IMR-90 (cell line): ENCODE results near the gene CYP11A1. TPM values are rescaled to one million over a fixed set of nuclear protein-coding genes. Genes with fewer than 3 reads are reported as not detected.
A peak's percentile ranks its signal among the peaks of the same experiment; 100 is the strongest.

ENCODE experiments used
- ATAC-seq: fragments of 200-7000 bp; cut with Tn5 transposase; 2 replicates; pipeline ENCODE4 v1.9.1; 2020; ENCODE audit warnings: low read depth, mild to moderate bottlenecking, moderate library complexity
- BruUV-seq: library from RNA; stranded (reverse); fragments of 400-500 nt; replicated peaks from 2 replicates; lab custom pipeline; 2021; lab: Mats Ljungman, UMichigan
- CTCF ChIA-PET: fragments of 300-600 bp; formaldehyde crosslinking; extraction: SDS; loops from one replicate; lab custom pipeline; 2021; ENCODE audit warnings: antibody characterized with exemption; lab: Yijun Ruan, JAX
- POLR2A ChIA-PET: fragments of 300-600 bp; sonication (Branson Sonifier 250); formaldehyde crosslinking; loops from one replicate; lab custom pipeline; 2022; ENCODE audit warnings: antibody characterized with exemption; ENCODE audit not compliant: unreplicated experiment; lab: Charles Lee
- DNase-seq: peaks from one replicate; pipeline ENCODE4 v3.0.0; 2013
- H2AFZ ChIP-seq: replicated peaks from 2 replicates; pipeline ENCODE3; 2013; ENCODE audit warnings: low read length, mild to moderate bottlenecking; ENCODE audit not compliant: poor library complexity
- H2AK5ac ChIP-seq: 2 replicates; pipeline ENCODE4 v1.6.1; 2013; ENCODE audit warnings: low read depth, low read length, inconsistent platforms
- H2AK9ac ChIP-seq: replicated peaks from 2 replicates; pipeline ENCODE3; 2013; ENCODE audit warnings: mild to moderate bottlenecking, low read depth, low read length, moderate library complexity; ENCODE audit not compliant: poor library complexity
- H2BK120ac ChIP-seq: 2 replicates; pipeline ENCODE4 v1.6.1; 2013; ENCODE audit warnings: low read depth, low read length, inconsistent platforms
- H2BK15ac ChIP-seq: 3 replicates; pipeline ENCODE4 v1.6.1; 2013; ENCODE audit warnings: low read depth, low read length, inconsistent platforms
- H2BK20ac ChIP-seq: 2 replicates; pipeline ENCODE4 v1.6.1; 2013; ENCODE audit warnings: low read depth, mild to moderate bottlenecking, inconsistent platforms, low read length, moderate library complexity
- H2BK5ac ChIP-seq: 2 replicates; pipeline ENCODE4 v1.6.1; 2013; ENCODE audit warnings: mild to moderate bottlenecking, low read depth, low read length, inconsistent platforms; ENCODE audit not compliant: poor library complexity, severe bottlenecking
- H3K14ac ChIP-seq: replicated peaks from 2 replicates; pipeline ENCODE4 v1.6.1; 2013; ENCODE audit warnings: low read depth, low read length, inconsistent platforms
- H3K18ac ChIP-seq: 2 replicates; pipeline ENCODE4 v1.6.1; 2013; ENCODE audit warnings: low read depth, low read length, control low read depth
- H3K23ac ChIP-seq: 2 replicates; pipeline ENCODE4 v1.6.1; 2013; ENCODE audit warnings: low read depth, low read length, inconsistent platforms
- H3K27ac ChIP-seq: 2 replicates; pipeline ENCODE4 v1.5.1; 2013; ENCODE audit warnings: mild to moderate bottlenecking, control low read depth, low read length; ENCODE audit not compliant: insufficient read depth
- H3K27me3 ChIP-seq: 2 replicates; pipeline ENCODE4 v1.6.1; 2013; ENCODE audit warnings: low read length; ENCODE audit not compliant: control insufficient read depth, insufficient read depth
- H3K36me3 ChIP-seq: 2 replicates; pipeline ENCODE4 v1.6.1; 2013; ENCODE audit warnings: low read length, mixed read lengths; ENCODE audit not compliant: control insufficient read depth, insufficient read depth
- H3K4ac ChIP-seq: 2 replicates; pipeline ENCODE4 v1.6.1; 2013; ENCODE audit warnings: low read depth, low read length, inconsistent platforms
- H3K4me1 ChIP-seq: 2 replicates; pipeline ENCODE4 v1.6.1; 2013; ENCODE audit warnings: low read length, mixed read lengths; ENCODE audit not compliant: control insufficient read depth, insufficient read depth
- H3K4me2 ChIP-seq: 2 replicates; pipeline ENCODE4 v1.6.1; 2013; ENCODE audit warnings: low read depth, mild to moderate bottlenecking, control low read depth, low read length, moderate library complexity
- H3K4me3 ChIP-seq: 2 replicates; pipeline ENCODE4 v1.5.1; 2013; ENCODE audit warnings: low read depth, mild to moderate bottlenecking, control low read depth, low read length, moderate library complexity; ENCODE audit not compliant: insufficient read depth
- H3K56ac ChIP-seq: 2 replicates; pipeline ENCODE4 v1.6.1; 2013; ENCODE audit warnings: low read length, inconsistent platforms; ENCODE audit not compliant: insufficient read depth; ENCODE audit errors: extremely low read depth
- H3K79me1 ChIP-seq, 2 experiments: 2 replicates each; pipeline ENCODE4 v1.6.1; 2013; ENCODE audit warnings: low read length in 2 of 2, inconsistent platforms in 1 of 2, low read depth in 1 of 2
- H3K9ac ChIP-seq: 2 replicates; pipeline ENCODE4 v1.6.1; 2013; ENCODE audit warnings: low read depth, low read length, control low read depth
- H3K9me1 ChIP-seq: 2 replicates; pipeline ENCODE4 v1.6.1; 2013; ENCODE audit warnings: low read length, inconsistent platforms; ENCODE audit not compliant: insufficient read depth
- H3K9me3 ChIP-seq: 2 replicates; pipeline ENCODE4 v1.6.1; 2013; ENCODE audit warnings: low read length; ENCODE audit not compliant: control insufficient read depth, insufficient read depth
- H4K20me1 ChIP-seq: 2 replicates; pipeline ENCODE4 v1.6.1; 2013; ENCODE audit warnings: low read length, inconsistent platforms; ENCODE audit not compliant: insufficient read depth
- H4K5ac ChIP-seq: 2 replicates; pipeline ENCODE4 v1.6.1; 2013; ENCODE audit warnings: mild to moderate bottlenecking, low read depth, low read length, control low read depth
- H4K8ac ChIP-seq, 2 experiments: 2 replicates each; pipeline ENCODE4 v1.6.1; 2013; ENCODE audit warnings: low read depth in 2 of 2, low read length in 2 of 2, control low read depth in 1 of 2, inconsistent platforms in 1 of 2
- H4K91ac ChIP-seq: 2 replicates; pipeline ENCODE4 v1.6.1; 2013; ENCODE audit warnings: low read depth, low read length, inconsistent platforms; ENCODE audit not compliant: insufficient read depth
- BHLHE40 ChIP-seq: fragments of 150-350 bp; IDR thresholded peaks from 2 replicates; pipeline ENCODE4 v1.6.1; 2016; ENCODE audit warnings: mild to moderate bottlenecking, low read depth, low read length
- FOS ChIP-seq: fragments of 150-350 bp; IDR thresholded peaks from 2 replicates; pipeline ENCODE4 v1.6.1; 2016; ENCODE audit warnings: low read depth, low read length
- MAZ ChIP-seq: IDR thresholded peaks from 2 replicates; pipeline ENCODE4 v1.6.1; 2012; ENCODE audit warnings: low read depth, mild to moderate bottlenecking, low read length, improper control_type of control experiment, moderate library complexity, borderline replicate concordance
- MXI1 ChIP-seq: IDR thresholded peaks from 2 replicates; pipeline ENCODE4 v1.6.1; 2012; ENCODE audit warnings: low read depth, mild to moderate bottlenecking, low read length, moderate library complexity, borderline replicate concordance
- RCOR1 ChIP-seq: IDR thresholded peaks from 2 replicates; pipeline ENCODE4 v1.6.1; 2012; ENCODE audit warnings: mild to moderate bottlenecking, low read length, improper control_type of control experiment; ENCODE audit not compliant: insufficient replicate concordance
- WGBS, 2 experiments: methylation state at CpG; one replicate each; pipeline versions ENCODE4 v1.1.5 to v1.1.7; 2013; ENCODE audit warnings: missing lambda C conversion rate in 2 of 2; ENCODE audit not compliant: insufficient read length in 1 of 2; ENCODE audit errors: extremely low coverage in 2 of 2; 5-methylcytosine and 5-hydroxymethylcytosine counted together
- dilution Hi-C: fragments of 300-500 bp; cut with HindIII; formaldehyde crosslinking; loops from one replicate; pipeline ENCODE4 v1.14.3; 2018; ENCODE audit warnings: low sequenced_read_pairs; ENCODE audit not compliant: unreplicated experiment
- in situ Hi-C: fragments of 300-500 bp; cut with MboI; formaldehyde crosslinking; loops from 3 replicates; pipeline ENCODE4 v1.14.3; 2019; ENCODE audit warnings: low sequenced_read_pairs, inconsistent platforms, mixed read lengths
- intact Hi-C: fragments of 100-400 bp; cut with micrococcal nuclease; formaldehyde crosslinking; loops from 2 replicates; pipeline ENCODE4 v1.10.0; 2022
- polyA plus RNA-seq, 3 experiments: library from polyadenylated mRNA; depleted of rRNA; stranded (reverse); fragments of >200 nt; gene quantifications; 2 replicates each; pipeline ENCODE4 v1.2.3, GENCODE V29; 2012; ENCODE audit warnings: low replicate concordance in 1 of 3
- total RNA-seq: library from RNA; depleted of rRNA; stranded (reverse); fragments of >200 nt; gene quantifications from 2 replicates; pipeline ENCODE4 v1.2.3, GENCODE V29; 2012
- TF ChIP-seq, protein P1 (sequence below): fragments of 150-350 bp; IDR thresholded peaks from 2 replicates; pipeline ENCODE4 v1.6.1; 2017; ENCODE audit warnings: mild to moderate bottlenecking, antibody characterized with exemption, low read length, low read depth

CYP11A1 gene
- total and polyA plus RNA-seq, 2 of the 4 experiments (the other 2 are of a cell fraction) = 0.18 to 0.50 TPM

DNA sequence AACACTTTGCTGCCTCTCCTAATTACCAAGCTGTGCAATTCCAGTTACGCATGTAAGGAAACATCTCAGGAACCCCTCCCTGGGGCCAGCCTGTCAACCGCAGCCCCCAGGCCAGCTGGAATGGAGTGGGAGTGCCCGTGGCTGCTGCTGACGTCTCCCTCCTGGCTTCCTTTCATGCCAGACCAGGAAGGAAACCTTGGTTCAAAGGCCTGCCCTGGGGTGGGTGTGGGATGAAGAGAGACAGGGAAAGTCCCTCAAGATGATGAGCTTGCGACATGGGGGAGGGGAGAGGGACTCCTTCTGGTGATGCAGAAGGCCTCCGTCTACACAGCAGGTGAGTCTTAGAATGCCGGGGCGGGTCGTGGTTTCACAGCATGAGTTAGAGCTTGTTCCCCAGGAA is 11.4 kb upstream of the CYP11A1 start:
- H3K9me1 ChIP-seq = no peaks in the 10 kb centered on the region

More for the DNA sequence above, 11.4 kb upstream of the CYP11A1 start:
- intact Hi-C loops (loop anchor here (10.0 kb wide), 1 partner anchor 576 kb away; the partner anchor contains the start of gene RPP25), in situ Hi-C loops (loop anchor here (10.0 kb wide), 1 partner anchor 396 kb away; no protein-coding TSS in a partner anchor), dilution Hi-C loops (no loop called here)
- H2BK5ac ChIP-seq = no peak overlapping the region
- H4K8ac ChIP-seq = 0 out of 4 replicates have a peak overlapping the region, but pooled peaks of 1 of the 2 experiments have one; percentile 3
- no peak overlapping the region for H2AK5ac ChIP-seq
- peak overlapping the region; percentile 72 for H2AFZ ChIP-seq
- no peaks in the 10 kb centered on the region for H3K27me3 ChIP-seq
- ATAC-seq (no peak), DNase-seq (peak; percentile 77)
- no peak overlapping the region for H2BK120ac ChIP-seq
- H3K27ac ChIP-seq = no peak overlapping the region
- no peak overlapping the region for H3K4me3 ChIP-seq
- no peak overlapping the region for H2AK9ac ChIP-seq
- no peak overlapping the region for H2BK15ac ChIP-seq
- 48% methylated on average over 6 of the region's 9 CpGs; no CpG with 5 or more reads in 1 of the 2 experiments for WGBS, 2 experiments
- H4K91ac ChIP-seq = no peak overlapping the region
- H3K23ac ChIP-seq = no peak overlapping the region
- H4K5ac ChIP-seq = no peak overlapping the region
- POLR2A ChIA-PET = no interaction called here
- CTCF ChIA-PET = interaction anchor here (0.8 kb wide), 1 partner anchor 392 kb away, joined by 7 read pairs; no protein-coding TSS in a partner anchor
- H2BK20ac ChIP-seq = no peak overlapping the region
- H3K9ac ChIP-seq = no peak overlapping the region
- no peaks in the 10 kb centered on the region; the same call in 1 of the 2 replicates for H4K20me1 ChIP-seq
- peak; percentile 7; the same call in 1 of the 2 replicates for TF ChIP-seq BHLHE40
- peak; percentile 18; the same call in 1 of the 2 replicates for TF ChIP-seq FOS
- TF ChIP-seq MXI1 = no peak
- peak; percentile 61 for TF ChIP-seq RCOR1
- peak; percentile 48; the same call in 1 of the 2 replicates for TF ChIP-seq MAZ
- TF ChIP-seq, protein P1, sequence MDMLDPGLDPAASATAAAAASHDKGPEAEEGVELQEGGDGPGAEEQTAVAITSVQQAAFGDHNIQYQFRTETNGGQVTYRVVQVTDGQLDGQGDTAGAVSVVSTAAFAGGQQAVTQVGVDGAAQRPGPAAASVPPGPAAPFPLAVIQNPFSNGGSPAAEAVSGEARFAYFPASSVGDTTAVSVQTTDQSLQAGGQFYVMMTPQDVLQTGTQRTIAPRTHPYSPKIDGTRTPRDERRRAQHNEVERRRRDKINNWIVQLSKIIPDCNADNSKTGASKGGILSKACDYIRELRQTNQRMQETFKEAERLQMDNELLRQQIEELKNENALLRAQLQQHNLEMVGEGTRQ = no peak
- BruUV-seq = no TSS peak
- H3K79me1 ChIP-seq = 0 out of 4 replicates have a peak, but pooled peaks cover 0 to 1% of the 10 kb centered on the region in 2 experiments
- no peaks in the 10 kb centered on the region for H3K9me3 ChIP-seq
- no peak overlapping the region for H3K14ac ChIP-seq
- no peak overlapping the region for H3K56ac ChIP-seq
- H3K18ac ChIP-seq = no peak overlapping the region
- no peaks in the 10 kb centered on the region for H3K36me3 ChIP-seq
- no peak overlapping the region for H3K4me2 ChIP-seq
- H3K4ac ChIP-seq = no peak overlapping the region
- peaks cover 4% of the 10 kb centered on the region; the same call in 1 of the 2 replicates for H3K4me1 ChIP-seq
